NCI-H2171 (cell line): ENCODE data around the gene MAZ.

Experiments used
- DNase-seq: peaks from one replicate; lab custom pipeline; 2025; lab: John Stamatoyannopoulos, UW

MAZ gene

DNA sequence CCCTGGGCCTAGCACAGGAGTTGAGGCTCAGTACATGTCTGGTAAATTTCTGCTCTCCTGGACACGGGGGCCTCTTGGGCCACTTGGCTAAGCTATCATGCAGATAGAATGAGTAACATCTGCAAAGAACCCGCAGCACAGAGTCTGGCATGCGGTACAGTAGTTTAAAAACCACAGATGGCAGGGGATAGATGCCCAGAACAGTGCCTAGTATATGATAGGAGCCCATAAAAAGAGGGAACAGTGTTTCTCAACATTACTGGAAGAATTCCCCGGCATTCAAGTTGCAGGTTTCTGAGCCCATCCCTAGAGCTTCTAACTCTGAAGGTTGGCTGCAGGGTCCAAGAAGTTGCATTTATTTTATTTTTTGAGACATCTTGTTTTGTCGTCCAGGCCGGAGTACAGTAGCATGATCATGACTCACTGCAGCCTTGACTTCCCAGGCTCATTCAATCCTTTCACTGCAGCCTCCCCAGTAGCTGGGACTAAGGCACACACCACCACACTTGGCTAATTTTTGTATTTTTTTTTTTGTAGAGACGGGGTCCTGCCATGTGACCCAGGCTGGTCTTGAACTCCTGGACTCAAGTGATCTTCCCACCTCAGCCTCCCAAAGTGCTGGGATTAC, 50.9 kb downstream of the MAZ start:
- DNase-seq: no peak

DNA sequence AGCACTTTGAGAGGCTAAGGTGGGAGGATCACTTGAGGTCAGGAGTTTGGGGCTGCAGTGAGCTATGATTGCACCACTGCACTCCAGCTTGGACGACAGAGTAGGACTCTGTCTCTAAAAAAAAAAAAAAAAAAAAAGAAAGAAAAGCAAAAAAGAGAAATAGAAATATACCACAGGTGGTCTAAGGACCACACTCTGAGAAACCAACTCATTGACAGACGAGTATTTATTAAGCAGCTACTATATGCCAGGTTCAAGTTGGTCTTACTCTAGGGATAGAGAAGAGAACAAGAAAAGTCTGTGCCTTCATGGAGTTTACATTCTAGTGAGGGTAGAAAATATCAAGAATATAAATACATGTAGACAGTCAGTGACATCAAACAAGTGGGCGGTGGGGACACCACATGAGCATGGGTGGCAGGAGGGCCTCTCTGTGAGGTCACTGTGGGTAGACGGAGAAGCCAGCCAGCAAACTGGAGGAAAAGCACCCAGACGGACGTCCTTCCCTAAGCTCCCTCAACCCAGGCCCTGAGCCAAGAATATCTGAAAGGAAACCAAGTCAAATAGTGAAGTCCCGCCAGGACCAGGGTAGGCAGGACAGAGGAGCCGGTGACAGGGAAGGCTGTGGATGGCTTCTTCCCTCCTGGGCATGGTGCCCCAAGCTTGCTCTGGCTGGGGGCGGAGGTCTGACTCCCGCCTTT, 52.0 kb downstream of the MAZ start:
- DNase-seq: no peak

DNA sequence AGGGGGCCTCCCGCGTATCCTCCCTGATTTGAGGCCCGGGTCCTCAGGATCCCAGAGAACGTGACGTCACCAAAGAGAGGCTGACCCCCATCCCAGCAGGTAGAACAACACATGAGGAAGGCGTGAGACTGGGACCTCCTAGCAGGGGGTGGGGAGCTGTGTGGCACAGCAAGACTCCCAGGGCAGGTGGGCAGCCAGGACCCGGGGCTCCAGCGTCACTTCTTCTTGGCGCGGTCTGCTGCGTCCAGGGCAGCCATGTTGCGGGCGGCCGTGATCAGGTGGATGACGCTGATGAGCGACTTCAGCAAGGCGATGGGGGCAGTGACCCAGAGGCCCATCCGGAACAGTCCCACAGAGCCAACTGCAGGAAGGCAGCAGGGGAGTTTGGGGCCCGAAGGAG, 52.6 kb downstream of the MAZ start:
- no peak for DNase-seq

DNA sequence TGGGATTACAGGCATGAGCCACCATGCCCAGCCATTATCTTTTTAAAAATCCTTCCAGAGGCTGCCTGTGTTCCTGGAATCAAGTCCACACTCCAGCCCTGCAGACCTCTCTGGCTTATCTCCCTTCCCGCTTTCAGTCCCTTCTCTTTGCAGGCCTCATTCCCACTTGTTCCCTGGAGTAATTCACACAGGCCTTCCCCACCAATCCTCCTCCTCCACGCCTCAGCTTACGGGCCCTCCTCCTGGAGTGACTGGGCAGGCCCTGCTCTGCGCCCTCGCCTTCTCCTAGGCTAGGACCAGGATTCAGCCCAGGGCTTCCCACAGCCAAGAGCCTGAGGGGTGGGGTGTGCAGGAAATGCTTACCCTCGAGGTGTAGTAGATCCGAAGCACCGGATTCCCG, 53.9 kb downstream of the MAZ start:
- DNase-seq: no peak
